HAP-1 (cell line): ENCODE results near the gene CYREN.

Source experiments
- DNase-seq, 2 experiments: peaks; one replicate each; pipeline ENCODE4 v3.0.0-alpha.2; 2016 to 2020; ENCODE audit warnings: low spot score in 2 of 2
- H3K27me3 ChIP-seq: fragments of 250-450 bp; sonication (Bioruptor Pico); 2 replicates; pipeline ENCODE4 v1.5.1; 2020; ENCODE audit warnings: low read depth, mild to moderate bottlenecking, moderate library complexity
- H3K36me3 ChIP-seq: fragments of 250-450 bp; sonication (Bioruptor Pico); replicated peaks from 2 replicates; pipeline ENCODE4 v1.5.1; 2020; ENCODE audit warnings: mild to moderate bottlenecking
- H3K4me1 ChIP-seq: fragments of 250-450 bp; sonication (Bioruptor Pico); 2 replicates; pipeline ENCODE4 v1.5.1; 2020; ENCODE audit warnings: mild to moderate bottlenecking
- H3K4me3 ChIP-seq: fragments of 250-450 bp; sonication (Bioruptor Pico); 2 replicates; pipeline ENCODE4 v1.5.1; 2020; ENCODE audit warnings: mild to moderate bottlenecking, moderate library complexity
- H3K9me3 ChIP-seq: fragments of 250-450 bp; sonication (Bioruptor Pico); 2 replicates; pipeline ENCODE4 v1.5.1; 2020; ENCODE audit warnings: mild to moderate bottlenecking, moderate library complexity
- in situ Hi-C: fragments of 300-500 bp; cut with MboI; formaldehyde crosslinking; loops from 3 replicates; pipeline ENCODE4 v1.14.3; 2020; ENCODE audit warnings: low sequenced_read_pairs, inconsistent platforms, mixed read lengths

The CYREN gene

GRCh38 chr7:135192914-135193536 lies 22.5 kb upstream of the CYREN start:
- H3K4me3 ChIP-seq, result no peak overlapping the region
- H3K4me1 ChIP-seq, result no peaks in the 10 kb centered on the region
- in situ Hi-C loops, result no loop called here
- DNase-seq, result no peak
- H3K36me3 ChIP-seq, result peaks cover 3% of the 10 kb centered on the region
- no peaks in the 10 kb centered on the region for H3K27me3 ChIP-seq
- no peaks in the 10 kb centered on the region for H3K9me3 ChIP-seq

GRCh38 chr7:135190703-135191102 lies 20.2 kb upstream of the CYREN start:
- Histone ChIP-seq H3K27me3 (no peaks in the 10 kb centered on the region), H3K36me3 (peaks cover 3% of the 10 kb centered on the region), H3K4me3 (no peak overlapping the region), H3K9me3 (no peaks in the 10 kb centered on the region), H3K4me1 (no peaks in the 10 kb centered on the region)
- in situ Hi-C loops, result no loop called here
- DNase-seq, result no peak

- in situ Hi-C loops, result no loop called here
- Histone ChIP-seq H3K4me1 (no peaks in the 10 kb centered on the region), H3K4me3 (no peak overlapping the region), H3K9me3 (no peaks in the 10 kb centered on the region), H3K27me3 (no peaks in the 10 kb centered on the region), H3K36me3 (peaks cover 7% of the 10 kb centered on the region)
- no peak for DNase-seq
Measured at GRCh38 chr7:135189961-135190360, 19.5 kb upstream of the CYREN start.

GRCh38 chr7:135189221-135189662 lies 18.7 kb upstream of the CYREN start:
- peaks cover 7% of the 10 kb centered on the region for H3K36me3 ChIP-seq
- in situ Hi-C loops, result no loop called here
- H3K4me3 ChIP-seq, result no peak overlapping the region
- H3K9me3 ChIP-seq, result no peaks in the 10 kb centered on the region
- H3K4me1 ChIP-seq, result no peaks in the 10 kb centered on the region
- no peaks in the 10 kb centered on the region for H3K27me3 ChIP-seq
- DNase-seq, result no peak

- in situ Hi-C loops, result no loop called here
Measured at GRCh38 chr7:135188298-135188984, 17.9 kb upstream of the CYREN start.

GRCh38 chr7:135186841-135187253 lies 16.3 kb upstream of the CYREN start:
- no peak for DNase-seq
- Histone ChIP-seq H3K27me3 (no peaks in the 10 kb centered on the region), H3K4me3 (no peak overlapping the region), H3K36me3 (peaks cover 7% of the 10 kb centered on the region; the same call in 1 of the 2 replicates), H3K4me1 (no peaks in the 10 kb centered on the region), H3K9me3 (no peaks in the 10 kb centered on the region)
- in situ Hi-C loops, result no loop called here

More at GRCh38 chr7:135188298-135188984, 17.9 kb upstream of the CYREN start:
- no peaks in the 10 kb centered on the region for H3K9me3 ChIP-seq
- no peaks in the 10 kb centered on the region for H3K4me1 ChIP-seq
- DNase-seq, result no peak
- H3K36me3 ChIP-seq, result peaks cover 7% of the 10 kb centered on the region
- no peak overlapping the region for H3K4me3 ChIP-seq
- no peaks in the 10 kb centered on the region for H3K27me3 ChIP-seq

GRCh38 chr7:135186261-135186540 lies 15.7 kb upstream of the CYREN start:
- Histone ChIP-seq H3K27me3 (no peaks in the 10 kb centered on the region), H3K36me3 (peaks cover 7% of the 10 kb centered on the region; the same call in 1 of the 2 replicates), H3K4me3 (no peak overlapping the region), H3K9me3 (no peaks in the 10 kb centered on the region), H3K4me1 (no peaks in the 10 kb centered on the region)
- DNase-seq, result no peak
- in situ Hi-C loops, result no loop called here

GRCh38 chr7:135185471-135186260 lies 15.2 kb upstream of the CYREN start:
- peaks cover 7% of the 10 kb centered on the region; the same call in 1 of the 2 replicates for H3K36me3 ChIP-seq
- in situ Hi-C loops, result no loop called here
- H3K27me3 ChIP-seq, result no peaks in the 10 kb centered on the region
- H3K4me3 ChIP-seq, result no peak overlapping the region
- H3K4me1 ChIP-seq, result no peaks in the 10 kb centered on the region
- no peak for DNase-seq
- no peaks in the 10 kb centered on the region for H3K9me3 ChIP-seq

GRCh38 chr7:135184254-135184841 lies 13.8 kb upstream of the CYREN start:
- in situ Hi-C loops, result no loop called here
- H3K4me3 ChIP-seq, result no peak overlapping the region
- DNase-seq, result no peak
- H3K27me3 ChIP-seq, result no peaks in the 10 kb centered on the region
- no peaks in the 10 kb centered on the region for H3K4me1 ChIP-seq
- H3K36me3 ChIP-seq, result peaks cover 7% of the 10 kb centered on the region; the same call in 1 of the 2 replicates
- H3K9me3 ChIP-seq, result no peaks in the 10 kb centered on the region

GRCh38 chr7:135183478-135183877 lies 13.0 kb upstream of the CYREN start:
- Histone ChIP-seq H3K4me1 (no peaks in the 10 kb centered on the region), H3K4me3 (no peak overlapping the region), H3K9me3 (no peaks in the 10 kb centered on the region), H3K36me3 (peaks cover 7% of the 10 kb centered on the region; the same call in 1 of the 2 replicates), H3K27me3 (no peaks in the 10 kb centered on the region)
- in situ Hi-C loops, result no loop called here
- DNase-seq, result no peak

- Histone ChIP-seq H3K4me3 (no peak overlapping the region), H3K4me1 (peaks cover 8% of the 10 kb centered on the region), H3K9me3 (no peaks in the 10 kb centered on the region), H3K36me3 (peaks cover 7% of the 10 kb centered on the region; the same call in 1 of the 2 replicates), H3K27me3 (no peaks in the 10 kb centered on the region)
- in situ Hi-C loops, result no loop called here
- no peak for DNase-seq
Measured at GRCh38 chr7:135181929-135182678, 11.6 kb upstream of the CYREN start.

GRCh38 chr7:135181261-135181928 lies 10.9 kb upstream of the CYREN start:
- H3K27me3 ChIP-seq, result no peaks in the 10 kb centered on the region
- no peak overlapping the region for H3K4me3 ChIP-seq
- peaks cover 8% of the 10 kb centered on the region for H3K4me1 ChIP-seq
- DNase-seq, result no peak
- peaks cover 7% of the 10 kb centered on the region; the same call in 1 of the 2 replicates for H3K36me3 ChIP-seq
- no peaks in the 10 kb centered on the region for H3K9me3 ChIP-seq
- in situ Hi-C loops, result no loop called here

- Histone ChIP-seq H3K9me3 (no peaks in the 10 kb centered on the region), H3K27me3 (no peaks in the 10 kb centered on the region), H3K36me3 (no peaks in the 10 kb centered on the region), H3K4me3 (no peak overlapping the region), H3K4me1 (peaks cover 8% of the 10 kb centered on the region)
- in situ Hi-C loops, result no loop called here
- no peak for DNase-seq
Measured at GRCh38 chr7:135180122-135180521, 9.6 kb upstream of the CYREN start.
